Peyer's patch (tissue), 4 donors: ENCODE results near the gene ZNF638. TPM values are rescaled to one million over a fixed set of nuclear protein-coding genes. Genes with fewer than 3 reads are reported as not detected.

Experiments
- DNase-seq, 3 donors: peaks; one replicate each; pipeline ENCODE4 v3.0.0-alpha.2; 2017 to 2019
- H3K27ac ChIP-seq, 4 donors: fragments of 200-600 bp; sonication (generic); one replicate each; pipeline ENCODE4 v1.5.1; 2016 to 2019
- H3K27me3 ChIP-seq, 2 donors: fragments of 200-600 bp; sonication (generic); one replicate each; pipeline ENCODE4 v1.5.1; 2019
- H3K36me3 ChIP-seq, 3 donors: fragments of 200-600 bp; sonication (generic); one replicate each; pipeline ENCODE4 v1.5.1; 2016 to 2019
- H3K4me1 ChIP-seq, 4 donors: fragments of 200-600 bp; sonication (generic); one replicate each; pipeline ENCODE4 v1.5.1; 2016 to 2019
- H3K4me3 ChIP-seq, 4 donors: fragments of 200-600 bp; sonication (generic); 1 replicate in 3 of 4; 2 replicates in 1 of 4; pipeline ENCODE4 v1.5.1; 2016 to 2019; ENCODE audit warnings: mild to moderate bottlenecking in 1 of 4
- H3K9me3 ChIP-seq, 4 donors: fragments of 200-600 bp; sonication (generic); one replicate each; pipeline ENCODE4 v1.5.1; 2016 to 2019; ENCODE audit warnings: mild to moderate bottlenecking in 1 of 4
- CTCF ChIP-seq, 6 experiments: fragments of 450-650 bp in 4 of 6; fragments of 200-600 bp in 2 of 6; sonication (generic) in 1 of 6; IDR thresholded peaks; one replicate each; pipeline ENCODE4 v1.5.1; 2017 to 2019; ENCODE audit warnings: antibody characterized with exemption in 6 of 6, mild to moderate bottlenecking in 3 of 6, moderate library complexity in 1 of 6
- POLR2A ChIP-seq, 2 donors: fragments of 450-650 bp; IDR thresholded peaks; one replicate each; pipeline ENCODE4 v1.5.1; 2017; ENCODE audit warnings: antibody characterized with exemption in 2 of 2, mild to moderate bottlenecking in 2 of 2, moderate library complexity in 2 of 2
- total RNA-seq, 4 donors: library from RNA; depleted of rRNA; stranded (reverse); fragments of >200 nt; gene quantifications; one replicate each; pipeline ENCODE4 v1.1.0, GENCODE V29; 2016

The ZNF638 gene
- total RNA-seq, 4 donors from 2014 or later: 155 to 539 (median 174) TPM

- H3K4me1 ChIP-seq: peaks cover 0 to 6% (median 0%) of the 10 kb centered on the region in 4 donors
- no peaks in the 10 kb centered on the region for H3K9me3 ChIP-seq
- no peak for DNase-seq
- peaks cover 0 to 30% (median 3%) of the 10 kb centered on the region in 3 donors for H3K36me3 ChIP-seq
- H3K27me3 ChIP-seq: no peaks in the 10 kb centered on the region
- no peak overlapping the region for H3K4me3 ChIP-seq
- TF ChIP-seq POLR2A (IDR thresholded peaks at IDR 0.05) (no peak), CTCF (IDR thresholded peaks at IDR 0.05) (no peak)
- H3K27ac ChIP-seq: no peak overlapping the region
Observed at GRCh38 chr2:71347517-71347916, 15.9 kb downstream of the ZNF638 start.

- no peak for TF ChIP-seq POLR2A (IDR thresholded peaks at IDR 0.05)
- no peak for TF ChIP-seq CTCF (IDR thresholded peaks at IDR 0.05)
- no peak for DNase-seq
- Histone ChIP-seq H3K9me3 (no peaks in the 10 kb centered on the region), H3K36me3 (peaks cover 0 to 30% (median 3%) of the 10 kb centered on the region in 3 donors), H3K27me3 (no peaks in the 10 kb centered on the region), H3K27ac (no peak overlapping the region), H3K4me3 (no peak overlapping the region), H3K4me1 (peaks cover 0 to 7% (median 0%) of the 10 kb centered on the region in 4 donors)
Observed at GRCh38 chr2:71348302-71348701, 16.7 kb downstream of the ZNF638 start.

- TF ChIP-seq CTCF (IDR thresholded peaks at IDR 0.05) (no peak), POLR2A (IDR thresholded peaks at IDR 0.05) (no peak)
Observed at GRCh38 chr2:71353248-71353647, 21.7 kb downstream of the ZNF638 start.

GRCh38 chr2:71358931-71359671 lies 27.5 kb downstream of the ZNF638 start:
- H3K36me3 ChIP-seq: peaks cover 0 to 85% (median 0%) of the 10 kb centered on the region in 3 donors
- H3K9me3 ChIP-seq: no peaks in the 10 kb centered on the region
- TF ChIP-seq CTCF (IDR thresholded peaks at IDR 0.05): no peak
- no peak for TF ChIP-seq POLR2A (IDR thresholded peaks at IDR 0.05)
- no peak overlapping the region for H3K27ac ChIP-seq
- no peak overlapping the region for H3K4me3 ChIP-seq
- no peaks in the 10 kb centered on the region for H3K4me1 ChIP-seq
- H3K27me3 ChIP-seq: no peaks in the 10 kb centered on the region
- DNase-seq: no peak

More at GRCh38 chr2:71353248-71353647, 21.7 kb downstream of the ZNF638 start:
- Histone ChIP-seq H3K36me3 (peaks cover 0 to 57% (median 0%) of the 10 kb centered on the region in 3 donors), H3K4me1 (peaks cover 0 to 7% (median 0%) of the 10 kb centered on the region in 4 donors), H3K4me3 (no peak overlapping the region), H3K9me3 (no peaks in the 10 kb centered on the region), H3K27ac (no peak overlapping the region), H3K27me3 (no peaks in the 10 kb centered on the region)
- no peak for DNase-seq

- no peak for TF ChIP-seq CTCF (IDR thresholded peaks at IDR 0.05)
- TF ChIP-seq POLR2A (IDR thresholded peaks at IDR 0.05): no peak
- no peaks in the 10 kb centered on the region for H3K27me3 ChIP-seq
- peaks cover 0 to 98% (median 0%) of the 10 kb centered on the region in 3 donors for H3K36me3 ChIP-seq
- H3K4me1 ChIP-seq: no peaks in the 10 kb centered on the region
- no peak overlapping the region for H3K4me3 ChIP-seq
- no peak overlapping the region for H3K27ac ChIP-seq
- no peaks in the 10 kb centered on the region for H3K9me3 ChIP-seq
- DNase-seq: no peak
Observed at GRCh38 chr2:71360434-71360975, 28.9 kb downstream of the ZNF638 start.
